Trophoblast cell (in vitro differentiated cells and primary cell): ENCODE data around the gene ARHGEF6.

Source experiments
- DNase-seq, 2 donors: peaks; one replicate each; pipeline ENCODE4 v3.0.0-alpha.2; 2016
- H2AFZ ChIP-seq: 2 replicates; pipeline ENCODE4 v1.6.1; 2013; ENCODE audit warnings: low read length, moderate library complexity, mild to moderate bottlenecking; ENCODE audit not compliant: insufficient read depth, poor library complexity
- H2AK5ac ChIP-seq: 2 replicates; pipeline ENCODE4 v1.6.1; 2013; ENCODE audit warnings: mild to moderate bottlenecking, low read length
- H2BK120ac ChIP-seq: 2 replicates; pipeline ENCODE4 v1.6.1; 2013; ENCODE audit warnings: low read length, mild to moderate bottlenecking, moderate library complexity; ENCODE audit not compliant: insufficient read depth, poor library complexity
- H2BK12ac ChIP-seq: 2 replicates; pipeline ENCODE4 v1.6.1; 2013; ENCODE audit warnings: mild to moderate bottlenecking, low read length, moderate library complexity
- H2BK5ac ChIP-seq: 2 replicates; pipeline ENCODE4 v1.6.1; 2013; ENCODE audit warnings: low read length, low read depth, moderate library complexity, mild to moderate bottlenecking; ENCODE audit not compliant: poor library complexity
- H3K14ac ChIP-seq: 2 replicates; pipeline ENCODE4 v1.6.1; 2013; ENCODE audit warnings: mild to moderate bottlenecking, low read length
- H3K18ac ChIP-seq: 2 replicates; pipeline ENCODE4 v1.6.1; 2013; ENCODE audit warnings: mild to moderate bottlenecking, low read length
- H3K23ac ChIP-seq: 2 replicates; pipeline ENCODE4 v1.6.1; 2013; ENCODE audit warnings: low read length
- H3K27ac ChIP-seq: 2 replicates; pipeline ENCODE4 v1.5.1; 2013; ENCODE audit warnings: low read depth, mild to moderate bottlenecking, inconsistent platforms, low read length, moderate library complexity
- H3K27me3 ChIP-seq: 2 replicates; pipeline ENCODE4 v1.6.1; 2013; ENCODE audit warnings: inconsistent platforms, mild to moderate bottlenecking, low read length, moderate library complexity; ENCODE audit not compliant: insufficient read depth
- H3K36me3 ChIP-seq, 2 experiments: 1 replicate in 1 of 2; 2 replicates in 1 of 2; pipeline ENCODE4 v1.6.1; 2013; ENCODE audit warnings: low read length in 2 of 2, mild to moderate bottlenecking in 2 of 2, moderate library complexity in 1 of 2; ENCODE audit not compliant: insufficient read depth in 2 of 2, control insufficient read depth in 1 of 2
- H3K4ac ChIP-seq: 2 replicates; pipeline ENCODE4 v1.6.1; 2013; ENCODE audit warnings: low read depth, mild to moderate bottlenecking, low read length, moderate library complexity
- H3K4me1 ChIP-seq, 2 experiments: 1 replicate in 1 of 2; 2 replicates in 1 of 2; pipeline ENCODE4 v1.6.1; 2013; ENCODE audit warnings: low read length in 2 of 2, mild to moderate bottlenecking in 2 of 2, moderate library complexity in 1 of 2; ENCODE audit not compliant: insufficient read depth in 2 of 2, control insufficient read depth in 1 of 2
- H3K4me2 ChIP-seq: 2 replicates; pipeline ENCODE4 v1.6.1; 2013; ENCODE audit warnings: inconsistent platforms, mild to moderate bottlenecking, low read length, moderate library complexity
- H3K4me3 ChIP-seq: 2 replicates; pipeline ENCODE4 v1.5.1; 2013; ENCODE audit warnings: mild to moderate bottlenecking, low read depth, low read length, inconsistent platforms
- H3K79me1 ChIP-seq: one replicate; pipeline ENCODE4 v1.6.1; 2013; ENCODE audit warnings: low read length
- H3K79me2 ChIP-seq: 2 replicates; pipeline ENCODE4 v1.6.1; 2013; ENCODE audit warnings: low read length, mild to moderate bottlenecking; ENCODE audit not compliant: control insufficient read depth, insufficient read depth, poor library complexity
- H3K9ac ChIP-seq: 2 replicates; pipeline ENCODE4 v1.6.1; 2013; ENCODE audit warnings: mild to moderate bottlenecking, low read length
- H3K9me3 ChIP-seq: 2 replicates; pipeline ENCODE4 v1.6.1; 2013; ENCODE audit warnings: low read depth, mild to moderate bottlenecking, control low read depth, inconsistent platforms, low read length; ENCODE audit not compliant: insufficient read depth
- H4K12ac ChIP-seq: 2 replicates; pipeline ENCODE4 v1.6.1; 2013; ENCODE audit warnings: low read depth, mild to moderate bottlenecking, low read length, moderate library complexity
- H4K8ac ChIP-seq: 2 replicates; pipeline ENCODE4 v1.6.1; 2013; ENCODE audit warnings: low read depth, mild to moderate bottlenecking, low read length, moderate library complexity
- H4K91ac ChIP-seq: one replicate; pipeline ENCODE4 v1.6.1; 2013; ENCODE audit warnings: low read depth, mild to moderate bottlenecking, low read length, moderate library complexity
- WGBS: extraction: QIAGEN DNeasy Blood & Tissue Kit; methylation state at CpG from one replicate; pipeline ENCODE4 v1.1.7; 2013; ENCODE audit warnings: missing lambda C conversion rate; ENCODE audit not compliant: insufficient read length, insufficient coverage; ENCODE audit errors: extremely low coverage; 5-methylcytosine and 5-hydroxymethylcytosine counted together

ARHGEF6 gene

GRCh38 chrX:136627409-136627808 is 153.3 kb downstream of the ARHGEF6 start:
- Histone ChIP-seq H3K9ac (no peak overlapping the region), H3K4me1 (no peaks in the 10 kb centered on the region), H3K79me1 (no peaks in the 10 kb centered on the region), H3K4me2 (no peak overlapping the region), H3K79me2 (no peaks in the 10 kb centered on the region), H4K12ac (no peak overlapping the region), H3K18ac (no peak overlapping the region), H2BK5ac (no peak overlapping the region), H3K14ac (no peak overlapping the region), H4K8ac (no peak overlapping the region), H3K4me3 (no peak overlapping the region), H2BK12ac (no peak overlapping the region), H2BK120ac (no peak overlapping the region), H3K27ac (no peak overlapping the region), H3K9me3 (no peaks in the 10 kb centered on the region), H3K23ac (no peak overlapping the region), H3K4ac (no peak overlapping the region), H2AFZ (no peak overlapping the region), H3K27me3 (no peaks in the 10 kb centered on the region), H3K36me3 (no peaks in the 10 kb centered on the region), H4K91ac (no peak overlapping the region), H2AK5ac (no peak overlapping the region)
- WGBS, result no CpG with 5 or more reads among the region's 4 CpGs
- DNase-seq, result no peak

DNA sequence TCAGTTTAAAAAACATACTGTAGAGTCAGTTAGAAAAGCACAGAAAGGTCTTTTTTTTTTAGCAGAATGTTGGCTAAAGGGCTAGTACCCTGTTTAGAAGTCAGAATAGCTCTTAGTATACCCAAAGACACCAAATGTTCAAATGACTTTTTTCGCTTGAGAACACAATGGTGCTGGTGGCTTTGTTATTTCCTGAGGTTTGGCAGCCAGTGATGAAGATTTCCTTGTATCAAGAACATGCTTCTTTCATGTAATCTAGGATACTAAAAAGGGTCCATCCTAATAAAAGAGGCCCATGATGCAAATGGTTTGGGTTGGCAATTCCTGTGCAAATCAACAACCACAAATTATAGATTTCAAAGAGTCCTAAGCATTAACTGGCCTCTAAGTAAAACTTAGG is 153.8 kb downstream of the ARHGEF6 start:
- no peaks in the 10 kb centered on the region for H3K27me3 ChIP-seq
- DNase-seq, result no peak
- no peak overlapping the region for H3K4me3 ChIP-seq
- H2BK5ac ChIP-seq, result no peak overlapping the region
- H3K4ac ChIP-seq, result no peak overlapping the region
- no peaks in the 10 kb centered on the region for H3K9me3 ChIP-seq
- H3K4me1 ChIP-seq, result no peaks in the 10 kb centered on the region
- no peak overlapping the region for H3K14ac ChIP-seq
- H3K79me1 ChIP-seq, result no peaks in the 10 kb centered on the region
- H2AFZ ChIP-seq, result no peak overlapping the region
- H2BK12ac ChIP-seq, result no peak overlapping the region
- WGBS, result no CpG with 5 or more reads among the region's 1 CpG
- H3K27ac ChIP-seq, result no peak overlapping the region
- no peak overlapping the region for H4K91ac ChIP-seq
- no peaks in the 10 kb centered on the region for H3K36me3 ChIP-seq
- H3K79me2 ChIP-seq, result no peaks in the 10 kb centered on the region
- H2BK120ac ChIP-seq, result no peak overlapping the region
- H3K9ac ChIP-seq, result no peak overlapping the region
- no peak overlapping the region for H4K12ac ChIP-seq
- H4K8ac ChIP-seq, result no peak overlapping the region
- no peak overlapping the region for H2AK5ac ChIP-seq
- H3K23ac ChIP-seq, result no peak overlapping the region
- no peak overlapping the region for H3K4me2 ChIP-seq
- no peak overlapping the region for H3K18ac ChIP-seq

- Histone ChIP-seq H2BK120ac (no peak overlapping the region), H3K36me3 (no peaks in the 10 kb centered on the region), H4K12ac (no peak overlapping the region), H3K4ac (no peak overlapping the region), H3K18ac (no peak overlapping the region), H4K8ac (no peak overlapping the region), H3K23ac (no peak overlapping the region), H2BK12ac (no peak overlapping the region), H3K79me1 (no peaks in the 10 kb centered on the region), H3K4me2 (no peak overlapping the region), H3K4me1 (no peaks in the 10 kb centered on the region), H3K27ac (no peak overlapping the region), H3K14ac (no peak overlapping the region), H2BK5ac (no peak overlapping the region), H3K79me2 (no peaks in the 10 kb centered on the region), H4K91ac (no peak overlapping the region), H3K27me3 (no peaks in the 10 kb centered on the region), H3K9ac (no peak overlapping the region), H2AK5ac (no peak overlapping the region), H2AFZ (no peak overlapping the region), H3K4me3 (no peak overlapping the region), H3K9me3 (no peaks in the 10 kb centered on the region)
- no CpG with 5 or more reads among the region's 2 CpGs for WGBS
- no peak for DNase-seq
Observed at GRCh38 chrX:136626237-136626636, 154.5 kb downstream of the ARHGEF6 start.

GRCh38 chrX:136625246-136625645 is 155.5 kb downstream of the ARHGEF6 start:
- DNase-seq, result no peak
- H3K9me3 ChIP-seq, result no peaks in the 10 kb centered on the region
- no peak overlapping the region for H4K8ac ChIP-seq
- H3K14ac ChIP-seq, result no peak overlapping the region
- no peak overlapping the region for H3K4ac ChIP-seq
- H2BK12ac ChIP-seq, result no peak overlapping the region
- H3K23ac ChIP-seq, result no peak overlapping the region
- no peaks in the 10 kb centered on the region for H3K79me1 ChIP-seq
- no peak overlapping the region for H3K4me2 ChIP-seq
- H3K4me3 ChIP-seq, result no peak overlapping the region
- no CpG with 5 or more reads among the region's 2 CpGs for WGBS
- H3K9ac ChIP-seq, result no peak overlapping the region
- H4K12ac ChIP-seq, result no peak overlapping the region
- H3K4me1 ChIP-seq, result no peaks in the 10 kb centered on the region
- H2AFZ ChIP-seq, result no peak overlapping the region
- H2BK5ac ChIP-seq, result no peak overlapping the region
- H3K79me2 ChIP-seq, result no peaks in the 10 kb centered on the region
- no peak overlapping the region for H3K27ac ChIP-seq
- no peak overlapping the region for H2AK5ac ChIP-seq
- H3K18ac ChIP-seq, result no peak overlapping the region
- H3K36me3 ChIP-seq, result no peaks in the 10 kb centered on the region
- no peak overlapping the region for H2BK120ac ChIP-seq
- no peak overlapping the region for H4K91ac ChIP-seq
- H3K27me3 ChIP-seq, result no peaks in the 10 kb centered on the region
